Gastrocnemius medialis (tissue), 4 donors: ENCODE data around the gene CDH5.

Source experiments
- POLR2A ChIP-seq, 2 donors: fragments of 450-650 bp; IDR thresholded peaks; one replicate each; pipeline ENCODE4 v1.6.1; 2017; ENCODE audit warnings: antibody characterized with exemption in 2 of 2, mild to moderate bottlenecking in 2 of 2, moderate library complexity in 2 of 2
- TF ChIP-seq, protein P1 (sequence below), 5 experiments: fragments of 450-650 bp in 3 of 5; fragments of 200-600 bp in 2 of 5; sonication (generic) in 2 of 5; IDR thresholded peaks in 4 of 5; conservative IDR thresholded peaks in 1 of 5; 1 replicate in 4 of 5; 2 replicates in 1 of 5; pipeline ENCODE4 v1.5.1; 2016 to 2019; ENCODE audit warnings: antibody characterized with exemption in 5 of 5, mild to moderate bottlenecking in 3 of 5, moderate library complexity in 3 of 5

DNA sequence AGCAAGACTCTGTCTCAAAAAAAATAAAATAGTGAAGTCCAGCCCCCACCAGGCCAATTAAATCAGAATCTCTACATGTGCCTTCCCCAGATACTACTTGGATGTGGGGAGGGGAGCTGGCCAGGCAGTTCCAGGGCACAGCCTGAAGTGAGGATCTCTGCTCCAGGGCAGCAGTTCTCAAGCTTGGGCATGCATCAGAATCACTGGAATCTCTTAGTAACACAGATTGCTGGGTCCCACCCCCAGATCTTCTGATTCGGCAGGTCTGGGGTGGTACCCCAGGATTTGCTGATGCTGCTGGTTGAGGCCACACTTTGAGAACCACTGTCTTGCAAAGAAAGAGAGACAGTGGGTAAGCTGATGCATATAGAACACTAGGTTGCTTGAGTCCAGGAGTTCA lies 8.3 kb upstream of the CDH5 start:
- TF ChIP-seq, protein P1, sequence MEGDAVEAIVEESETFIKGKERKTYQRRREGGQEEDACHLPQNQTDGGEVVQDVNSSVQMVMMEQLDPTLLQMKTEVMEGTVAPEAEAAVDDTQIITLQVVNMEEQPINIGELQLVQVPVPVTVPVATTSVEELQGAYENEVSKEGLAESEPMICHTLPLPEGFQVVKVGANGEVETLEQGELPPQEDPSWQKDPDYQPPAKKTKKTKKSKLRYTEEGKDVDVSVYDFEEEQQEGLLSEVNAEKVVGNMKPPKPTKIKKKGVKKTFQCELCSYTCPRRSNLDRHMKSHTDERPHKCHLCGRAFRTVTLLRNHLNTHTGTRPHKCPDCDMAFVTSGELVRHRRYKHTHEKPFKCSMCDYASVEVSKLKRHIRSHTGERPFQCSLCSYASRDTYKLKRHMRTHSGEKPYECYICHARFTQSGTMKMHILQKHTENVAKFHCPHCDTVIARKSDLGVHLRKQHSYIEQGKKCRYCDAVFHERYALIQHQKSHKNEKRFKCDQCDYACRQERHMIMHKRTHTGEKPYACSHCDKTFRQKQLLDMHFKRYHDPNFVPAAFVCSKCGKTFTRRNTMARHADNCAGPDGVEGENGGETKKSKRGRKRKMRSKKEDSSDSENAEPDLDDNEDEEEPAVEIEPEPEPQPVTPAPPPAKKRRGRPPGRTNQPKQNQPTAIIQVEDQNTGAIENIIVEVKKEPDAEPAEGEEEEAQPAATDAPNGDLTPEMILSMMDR (IDR thresholded peaks at IDR 0.05 in 4 of 5, conservative IDR thresholded peaks at IDR 0.05 in 1 of 5): no peak
- no peak for TF ChIP-seq POLR2A (IDR thresholded peaks at IDR 0.05)
